Measurements from ENCODE around the gene PPAT.
"Not testable (repeated sequence)": the region's sequence is repeated elsewhere in the genome, so short reads cannot be mapped to it uniquely, and the experiment has no call there.

PPAT gene

GRCh38 chr4:56464581-56464980, 29.2 kb upstream of the PPAT start:
- H3K27me3 ChIP-seq (ENCODE audit: insufficient read depth, low read length): no peaks in the 10 kb centered on the region
- no peaks in the 10 kb centered on the region for H3K9me3 ChIP-seq (ENCODE audit: insufficient read depth, low read depth, low read length)
- H3K4me1 ChIP-seq (ENCODE audit: insufficient read depth, low read length): peaks cover 15% of the 10 kb centered on the region; the same call in 1 of the 2 replicates
- H3K9ac ChIP-seq (ENCODE audit: low read depth, low read length): no peak overlapping the region
- no peak overlapping the region for H3K27ac ChIP-seq (ENCODE audit: low read depth, low read length)
- H3K36me3 ChIP-seq (ENCODE audit: insufficient read depth, low read length): peaks cover 38% of the 10 kb centered on the region
- WGBS: 82% methylated on average over 3 of the region's 3 CpGs
- no peak overlapping the region for H3K4me3 ChIP-seq (ENCODE audit: low read length)

- 89% methylated on average over 5 of the region's 5 CpGs for WGBS
- H3K4me3 ChIP-seq (ENCODE audit: low read length): no peak overlapping the region
- H3K9ac ChIP-seq (ENCODE audit: low read depth, low read length): no peak overlapping the region
- H3K36me3 ChIP-seq (ENCODE audit: insufficient read depth, low read length): peaks cover 44% of the 10 kb centered on the region
- peaks cover 7% of the 10 kb centered on the region; the same call in 1 of the 2 replicates for H3K4me1 ChIP-seq (ENCODE audit: insufficient read depth, low read length)
- H3K27me3 ChIP-seq (ENCODE audit: insufficient read depth, low read length): no peaks in the 10 kb centered on the region
- H3K27ac ChIP-seq (ENCODE audit: low read depth, low read length): no peak overlapping the region
- H3K9me3 ChIP-seq (ENCODE audit: insufficient read depth, low read depth, low read length): no peaks in the 10 kb centered on the region
These were observed 28.3 kb upstream of the PPAT start for GRCh38 chr4:56463711-56464110.

- peaks cover 59% of the 10 kb centered on the region for H3K36me3 ChIP-seq (ENCODE audit: insufficient read depth, low read length)
- H3K9ac ChIP-seq (ENCODE audit: low read depth, low read length): no peak overlapping the region
These were observed 26.7 kb upstream of the PPAT start for GRCh38 chr4:56462157-56462556.

GRCh38 chr4:56460085-56460484, 24.7 kb upstream of the PPAT start:
- H3K9ac ChIP-seq (ENCODE audit: low read depth, low read length): no peak overlapping the region
- WGBS: 93% methylated on average over 3 of the region's 3 CpGs
- no peaks in the 10 kb centered on the region for H3K9me3 ChIP-seq (ENCODE audit: insufficient read depth, low read depth, low read length)
- no peak overlapping the region for H3K27ac ChIP-seq (ENCODE audit: low read depth, low read length)
- no peaks in the 10 kb centered on the region for H3K4me1 ChIP-seq (ENCODE audit: insufficient read depth, low read length)
- H3K36me3 ChIP-seq (ENCODE audit: insufficient read depth, low read length): peaks cover 80% of the 10 kb centered on the region
- no peaks in the 10 kb centered on the region for H3K27me3 ChIP-seq (ENCODE audit: insufficient read depth, low read length)
- H3K4me3 ChIP-seq (ENCODE audit: low read length): no peak overlapping the region

More at GRCh38 chr4:56462157-56462556, 26.7 kb upstream of the PPAT start:
- H3K27ac ChIP-seq (ENCODE audit: low read depth, low read length): no peak overlapping the region
- no peak overlapping the region for H3K4me3 ChIP-seq (ENCODE audit: low read length)
- no peaks in the 10 kb centered on the region for H3K9me3 ChIP-seq (ENCODE audit: insufficient read depth, low read depth, low read length)
- H3K27me3 ChIP-seq (ENCODE audit: insufficient read depth, low read length): no peaks in the 10 kb centered on the region
- 0 out of 2 replicates have a peak, but pooled peaks cover 4% of the 10 kb centered on the region for H3K4me1 ChIP-seq (ENCODE audit: insufficient read depth, low read length)

GRCh38 chr4:56450342-56450741, 14.9 kb upstream of the PPAT start:
- 100% methylated on average over 1 of the region's 1 CpG for WGBS
- Histone ChIP-seq H3K4me1 (ENCODE audit: insufficient read depth, low read length) (no peaks in the 10 kb centered on the region), H3K27me3 (ENCODE audit: insufficient read depth, low read length) (no peaks in the 10 kb centered on the region), H3K9me3 (ENCODE audit: insufficient read depth, low read depth, low read length) (no peaks in the 10 kb centered on the region), H3K27ac (ENCODE audit: low read depth, low read length) (no peak overlapping the region), H3K4me3 (ENCODE audit: low read length) (no peak overlapping the region), H3K36me3 (ENCODE audit: insufficient read depth, low read length) (peaks cover 99% of the 10 kb centered on the region), H3K9ac (ENCODE audit: low read depth, low read length) (no peak overlapping the region)

GRCh38 chr4:56449475-56449874, 14.1 kb upstream of the PPAT start:
- H3K4me1 ChIP-seq (ENCODE audit: insufficient read depth, low read length); H3K9me3 ChIP-seq (ENCODE audit: insufficient read depth, low read depth, low read length); H3K27me3 ChIP-seq (ENCODE audit: insufficient read depth, low read length); H3K4me3 ChIP-seq (ENCODE audit: low read length); H3K27ac ChIP-seq (ENCODE audit: low read depth, low read length); H3K9ac ChIP-seq (ENCODE audit: low read depth, low read length): not testable (repeated sequence)
- peaks cover 99% of the 10 kb centered on the region for H3K36me3 ChIP-seq (ENCODE audit: insufficient read depth, low read length)
- 96% methylated on average over 4 of the region's 4 CpGs for WGBS

GRCh38 chr4:56448301-56448700, 12.9 kb upstream of the PPAT start:
- peaks cover 99% of the 10 kb centered on the region for H3K36me3 ChIP-seq (ENCODE audit: insufficient read depth, low read length)
- H3K9ac ChIP-seq (ENCODE audit: low read depth, low read length): no peak overlapping the region
- H3K27me3 ChIP-seq (ENCODE audit: insufficient read depth, low read length): no peaks in the 10 kb centered on the region

GRCh38 chr4:56445699-56446098, 10.3 kb upstream of the PPAT start:
- no peak overlapping the region for H3K4me3 ChIP-seq (ENCODE audit: low read length)
- H3K9ac ChIP-seq (ENCODE audit: low read depth, low read length): no peak overlapping the region
- H3K36me3 ChIP-seq (ENCODE audit: insufficient read depth, low read length): peaks cover 100% of the 10 kb centered on the region
- no CpG with 5 or more reads among the region's 1 CpG for WGBS
- H3K9me3 ChIP-seq (ENCODE audit: insufficient read depth, low read depth, low read length): no peaks in the 10 kb centered on the region
- no peaks in the 10 kb centered on the region for H3K27me3 ChIP-seq (ENCODE audit: insufficient read depth, low read length)
- H3K27ac ChIP-seq (ENCODE audit: low read depth, low read length): no peak overlapping the region
- peaks cover 5% of the 10 kb centered on the region; the same call in 1 of the 2 replicates for H3K4me1 ChIP-seq (ENCODE audit: insufficient read depth, low read length)

More at GRCh38 chr4:56448301-56448700, 12.9 kb upstream of the PPAT start:
- Histone ChIP-seq H3K4me3 (ENCODE audit: low read length) (no peak overlapping the region), H3K9me3 (ENCODE audit: insufficient read depth, low read depth, low read length) (no peaks in the 10 kb centered on the region), H3K27ac (ENCODE audit: low read depth, low read length) (no peak overlapping the region), H3K4me1 (ENCODE audit: insufficient read depth, low read length) (no peaks in the 10 kb centered on the region)

- no peak overlapping the region for H3K9ac ChIP-seq (ENCODE audit: low read depth, low read length)
- H3K9me3 ChIP-seq (ENCODE audit: insufficient read depth, low read depth, low read length): no peaks in the 10 kb centered on the region
- H3K4me3 ChIP-seq (ENCODE audit: low read length): no peak overlapping the region
- H3K27me3 ChIP-seq (ENCODE audit: insufficient read depth, low read length): no peaks in the 10 kb centered on the region
- WGBS: no CpG with 5 or more reads among the region's 2 CpGs
- H3K27ac ChIP-seq (ENCODE audit: low read depth, low read length): no peak overlapping the region
- peaks cover 15% of the 10 kb centered on the region for H3K4me1 ChIP-seq (ENCODE audit: insufficient read depth, low read length)
- H3K36me3 ChIP-seq (ENCODE audit: insufficient read depth, low read length): peaks cover 100% of the 10 kb centered on the region
These were observed 9.3 kb upstream of the PPAT start for GRCh38 chr4:56444719-56445118.

- H3K27me3 ChIP-seq (ENCODE audit: insufficient read depth, low read length): no peaks in the 10 kb centered on the region
- peaks cover 26% of the 10 kb centered on the region for H3K4me1 ChIP-seq (ENCODE audit: insufficient read depth, low read length)
- 86% methylated on average over 1 of the region's 1 CpG for WGBS
- peak overlapping the region; percentile 1; the same call in 1 of the 2 replicates for H3K4me3 ChIP-seq (ENCODE audit: low read length)
- no peaks in the 10 kb centered on the region for H3K9me3 ChIP-seq (ENCODE audit: insufficient read depth, low read depth, low read length)
- no peak overlapping the region for H3K27ac ChIP-seq (ENCODE audit: low read depth, low read length)
- H3K36me3 ChIP-seq (ENCODE audit: insufficient read depth, low read length): peaks cover 74% of the 10 kb centered on the region
- H3K9ac ChIP-seq (ENCODE audit: low read depth, low read length): no peak overlapping the region
These were observed 5.6 kb upstream of the PPAT start for GRCh38 chr4:56440983-56441382.

- peaks cover 52% of the 10 kb centered on the region for H3K36me3 ChIP-seq (ENCODE audit: insufficient read depth, low read length)
- H3K9ac ChIP-seq (ENCODE audit: low read depth, low read length): no peak overlapping the region
- H3K27me3 ChIP-seq (ENCODE audit: insufficient read depth, low read length): no peaks in the 10 kb centered on the region
- peak overlapping the region; percentile 33 for H3K4me3 ChIP-seq (ENCODE audit: low read length)
- no peaks in the 10 kb centered on the region for H3K9me3 ChIP-seq (ENCODE audit: insufficient read depth, low read depth, low read length)
- no peak overlapping the region for H3K27ac ChIP-seq (ENCODE audit: low read depth, low read length)
- 86% methylated on average over 1 of the region's 2 CpGs for WGBS
- H3K4me1 ChIP-seq (ENCODE audit: insufficient read depth, low read length): peaks cover 26% of the 10 kb centered on the region
These were observed 3.4 kb upstream of the PPAT start for GRCh38 chr4:56438766-56439165.

- H3K9ac ChIP-seq (ENCODE audit: low read depth, low read length): peak overlapping the region; percentile 91
- peak overlapping the region; percentile 72 for H3K4me3 ChIP-seq (ENCODE audit: low read length)
- peak overlapping the region; percentile 87 for H3K27ac ChIP-seq (ENCODE audit: low read depth, low read length)
- peaks cover 16% of the 10 kb centered on the region for H3K36me3 ChIP-seq (ENCODE audit: insufficient read depth, low read length)
- H3K27me3 ChIP-seq (ENCODE audit: insufficient read depth, low read length): no peaks in the 10 kb centered on the region
- WGBS: under 1% methylated on average over 15 of the region's 15 CpGs
- H3K9me3 ChIP-seq (ENCODE audit: insufficient read depth, low read depth, low read length): no peaks in the 10 kb centered on the region
- H3K4me1 ChIP-seq (ENCODE audit: insufficient read depth, low read length): peaks cover 24% of the 10 kb centered on the region
These were observed 746 bp downstream of the PPAT start for GRCh38 chr4:56434599-56435139.
